Measurements from ENCODE around the gene SARDH.

DNA sequence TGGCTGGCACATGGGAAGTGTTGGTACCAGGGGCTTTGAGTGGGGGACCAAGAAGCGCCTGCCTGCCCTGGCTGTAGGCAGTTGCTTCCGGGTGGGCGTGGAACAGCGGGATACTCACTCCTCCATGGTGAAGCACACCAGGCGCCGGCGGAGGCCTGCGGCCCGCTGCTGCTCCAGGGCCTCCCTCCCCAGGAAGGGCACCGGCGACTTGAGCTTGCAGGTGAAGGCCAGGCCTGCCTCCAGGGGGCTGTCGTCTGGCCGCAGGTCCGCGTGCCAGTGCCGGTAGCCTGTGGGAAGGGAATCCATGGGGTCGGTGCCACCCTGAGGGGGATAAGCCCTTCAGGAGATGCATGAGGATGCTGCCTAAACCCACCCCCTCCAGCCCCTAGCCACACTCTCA is 67.7 kb downstream of the SARDH start:
- TF ChIP-seq, protein P1, sequence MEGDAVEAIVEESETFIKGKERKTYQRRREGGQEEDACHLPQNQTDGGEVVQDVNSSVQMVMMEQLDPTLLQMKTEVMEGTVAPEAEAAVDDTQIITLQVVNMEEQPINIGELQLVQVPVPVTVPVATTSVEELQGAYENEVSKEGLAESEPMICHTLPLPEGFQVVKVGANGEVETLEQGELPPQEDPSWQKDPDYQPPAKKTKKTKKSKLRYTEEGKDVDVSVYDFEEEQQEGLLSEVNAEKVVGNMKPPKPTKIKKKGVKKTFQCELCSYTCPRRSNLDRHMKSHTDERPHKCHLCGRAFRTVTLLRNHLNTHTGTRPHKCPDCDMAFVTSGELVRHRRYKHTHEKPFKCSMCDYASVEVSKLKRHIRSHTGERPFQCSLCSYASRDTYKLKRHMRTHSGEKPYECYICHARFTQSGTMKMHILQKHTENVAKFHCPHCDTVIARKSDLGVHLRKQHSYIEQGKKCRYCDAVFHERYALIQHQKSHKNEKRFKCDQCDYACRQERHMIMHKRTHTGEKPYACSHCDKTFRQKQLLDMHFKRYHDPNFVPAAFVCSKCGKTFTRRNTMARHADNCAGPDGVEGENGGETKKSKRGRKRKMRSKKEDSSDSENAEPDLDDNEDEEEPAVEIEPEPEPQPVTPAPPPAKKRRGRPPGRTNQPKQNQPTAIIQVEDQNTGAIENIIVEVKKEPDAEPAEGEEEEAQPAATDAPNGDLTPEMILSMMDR (conservative IDR thresholded peaks at IDR 0.05 in 1 of 2, IDR thresholded peaks at IDR 0.05 in 1 of 2; ENCODE audit: low read depth in 1 of 2, low read length in 2 of 2) = no peak
- TF ChIP-seq EZH2 (IDR thresholded peaks at IDR 0.05; ENCODE audit: low read length, missing control alignments) = no peak

Data from fibroblast of lung (primary cell).